GM19043 (cell line): ENCODE data around the gene LIMS2.

Experiments used
- ATAC-seq: cut with Tn5 transposase; IDR thresholded peaks from one replicate; pipeline ENCODE4 v1.9.1; 2021; ENCODE audit warnings: low read depth; ENCODE audit not compliant: unreplicated experiment

The LIMS2 gene

GRCh38 chr2:127659408-127660290 lies 15.7 kb downstream of the LIMS2 start:
- no peak for ATAC-seq

DNA sequence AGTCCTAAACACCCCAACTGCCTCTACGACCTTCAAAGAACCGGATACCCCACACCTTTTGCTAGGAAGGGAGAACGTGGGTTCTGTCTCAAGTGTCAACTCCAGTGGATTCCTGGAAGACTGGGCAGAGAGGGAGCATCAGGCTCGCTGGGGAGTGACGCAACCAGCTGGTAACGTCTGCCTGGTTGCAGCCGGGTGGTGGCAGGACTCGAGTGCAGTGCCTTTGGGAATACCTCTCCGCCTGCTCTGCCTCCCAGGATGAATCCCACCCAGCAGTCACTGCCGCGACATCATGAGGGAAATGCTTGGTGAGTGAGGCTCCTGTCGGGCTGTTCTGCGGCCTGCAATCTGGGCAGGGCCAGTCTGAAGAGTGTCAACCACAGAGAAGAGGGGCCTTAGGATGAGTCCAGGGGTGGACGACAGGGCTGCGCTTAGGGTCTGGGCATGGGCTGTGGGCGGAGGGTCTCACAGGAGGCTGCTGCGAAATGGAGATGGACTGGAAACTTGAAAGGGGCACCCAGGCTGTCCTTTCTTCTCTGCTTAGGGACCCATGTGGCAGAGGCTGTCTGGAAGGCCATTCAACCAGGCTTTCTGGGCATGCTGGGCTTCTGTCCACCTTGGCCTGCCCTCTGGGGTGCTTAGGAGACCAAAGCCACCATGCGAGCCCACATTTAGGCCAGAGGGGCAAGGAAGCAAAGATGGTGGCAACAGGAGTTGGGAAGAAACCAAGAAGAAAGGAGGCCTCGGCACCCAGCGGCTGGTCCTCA lies 16.5 kb downstream of the LIMS2 start:
- ATAC-seq = no peak

DNA sequence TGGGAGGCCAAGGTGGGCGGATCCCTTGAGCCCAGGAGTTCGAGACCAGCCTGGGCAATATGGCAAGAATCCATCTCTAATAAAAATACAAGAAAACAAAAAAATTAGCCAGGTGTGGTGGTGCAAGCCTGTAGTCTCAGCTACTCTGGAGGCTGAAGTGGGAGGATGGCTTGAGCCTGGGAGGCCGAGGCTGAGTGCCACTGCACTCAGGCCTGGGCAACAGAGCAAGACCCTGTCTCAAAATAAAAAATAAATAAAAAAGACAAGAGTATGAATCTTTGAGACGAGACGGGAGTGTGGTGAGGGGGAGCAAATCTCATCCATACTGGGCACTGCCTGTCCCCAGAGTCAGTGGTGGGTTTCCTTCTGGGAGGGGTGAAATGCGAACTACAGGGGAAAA lies 17.2 kb downstream of the LIMS2 start:
- no peak for ATAC-seq

DNA sequence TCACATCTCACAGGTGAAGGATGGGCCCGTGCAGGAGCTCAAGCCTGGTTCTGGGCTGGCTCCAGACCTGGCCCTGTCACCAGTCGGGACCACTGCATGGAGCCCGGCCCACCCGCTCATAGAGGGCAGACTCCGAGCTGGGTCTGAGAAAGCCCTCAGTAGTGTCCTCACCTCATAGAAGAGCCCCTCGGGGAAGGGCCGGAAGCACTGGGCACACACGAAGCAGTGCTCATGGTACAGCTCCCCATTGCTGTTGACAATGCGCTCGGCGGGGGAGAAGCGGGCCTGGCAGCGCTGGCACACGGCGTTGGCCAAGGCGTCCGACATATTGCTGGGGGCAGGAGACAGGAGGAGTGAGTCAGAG lies 18.1 kb downstream of the LIMS2 start:
- ATAC-seq = no peak

GRCh38 chr2:127656569-127657231 lies 18.6 kb downstream of the LIMS2 start:
- no peak for ATAC-seq

- ATAC-seq = no peak
Measured at GRCh38 chr2:127655209-127656073, 19.9 kb downstream of the LIMS2 start.

- no peak for ATAC-seq
Measured at GRCh38 chr2:127654838-127655175, 20.5 kb downstream of the LIMS2 start.

GRCh38 chr2:127654084-127654837 lies 21.1 kb downstream of the LIMS2 start:
- no peak for ATAC-seq

DNA sequence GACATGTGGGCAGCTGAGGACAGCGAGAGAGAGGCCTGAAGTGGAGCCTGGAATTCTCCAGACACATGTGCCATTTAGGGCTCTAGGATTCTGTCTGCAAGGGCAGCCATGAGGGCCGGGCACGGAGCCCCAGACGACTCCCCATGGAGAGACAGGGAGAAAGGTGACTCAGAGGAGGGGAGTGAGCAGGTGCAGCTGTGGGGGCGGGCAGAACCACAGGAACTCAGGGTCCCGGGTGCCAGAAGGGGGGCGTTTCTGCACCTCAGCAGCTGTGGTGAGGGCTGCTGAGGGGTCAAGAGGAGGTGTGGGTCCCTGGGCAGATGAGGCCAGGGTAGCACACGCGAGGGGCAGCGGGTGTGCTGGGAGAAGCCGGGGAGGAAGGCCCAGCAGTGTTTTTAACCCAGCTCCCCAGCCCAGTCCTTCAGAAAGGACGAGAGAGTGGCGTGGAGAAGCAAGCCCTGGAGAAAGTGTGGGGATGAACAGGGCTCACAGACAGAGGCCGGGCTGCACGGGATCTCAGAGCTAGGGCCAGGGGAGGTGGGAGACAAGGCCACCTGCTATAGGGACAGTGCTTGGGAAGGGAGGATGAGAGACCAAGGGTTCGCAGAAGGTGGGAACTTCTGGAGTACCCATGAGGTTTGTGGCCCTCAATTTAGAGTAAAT lies 21.8 kb downstream of the LIMS2 start:
- no peak for ATAC-seq

- ATAC-seq = no peak
Measured at GRCh38 chr2:127652786-127653357, 22.5 kb downstream of the LIMS2 start.

- ATAC-seq = no peak
Measured at GRCh38 chr2:127651971-127652550, 23.3 kb downstream of the LIMS2 start.

GRCh38 chr2:127651381-127651809 lies 23.9 kb downstream of the LIMS2 start:
- no peak for ATAC-seq

- no peak for ATAC-seq
Measured at GRCh38 chr2:127650785-127651380, 24.4 kb downstream of the LIMS2 start.

DNA sequence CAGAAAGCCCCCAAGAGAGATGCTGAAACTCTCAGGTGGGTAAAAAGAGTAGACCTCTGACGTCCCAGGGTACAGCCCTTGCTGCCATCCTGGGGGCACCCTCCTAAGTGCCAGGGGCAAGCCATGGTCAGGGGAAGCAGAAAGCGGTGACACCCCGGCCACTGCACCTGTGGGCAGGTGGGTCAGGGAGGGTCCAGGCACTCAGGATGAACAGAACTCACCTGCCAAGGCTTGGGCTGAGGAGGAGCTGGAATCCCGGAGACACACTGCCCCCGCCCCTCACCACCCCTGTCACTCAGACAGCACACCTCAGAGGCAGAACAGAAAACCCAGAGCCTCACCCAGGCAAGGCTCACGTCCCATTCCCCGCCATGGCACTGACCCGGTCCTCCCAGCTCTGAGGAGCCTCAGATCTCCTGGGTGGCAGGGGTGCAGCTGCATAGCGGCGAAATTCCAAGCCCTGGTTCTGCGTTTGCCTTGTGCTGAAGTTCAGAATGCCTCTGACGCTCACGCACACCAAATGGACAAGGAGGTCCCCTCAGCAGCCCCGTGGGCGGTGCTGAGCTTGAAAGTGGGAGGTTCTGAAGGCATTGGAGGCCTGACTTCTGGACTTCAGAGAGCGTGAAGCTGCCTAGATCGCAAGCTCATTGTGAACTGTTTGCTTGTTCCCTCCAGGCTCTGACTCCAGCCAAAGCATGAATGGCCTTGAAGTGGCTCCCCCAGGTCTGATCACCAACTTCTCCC lies 25.1 kb downstream of the LIMS2 start:
- no peak for ATAC-seq

- ATAC-seq = no peak
Measured at GRCh38 chr2:127649684-127650040, 25.7 kb downstream of the LIMS2 start.

GRCh38 chr2:127649100-127649611 lies 26.2 kb downstream of the LIMS2 start:
- no peak for ATAC-seq

- ATAC-seq = no peak
Measured at GRCh38 chr2:127648321-127648720, 27.0 kb downstream of the LIMS2 start.
